ENCODE data around the gene FRRS1L. TPM values are rescaled to one million over a fixed set of nuclear protein-coding genes. Genes with fewer than 3 reads are reported as not detected.
A peak's percentile ranks its signal among the peaks of the same experiment; 100 is the strongest.

FRRS1L gene
- total RNA-seq, 4 donors from 2014 or later = 0.05 to 0.42 TPM; not detected in 2

- DNase-seq (ENCODE audit: low spot score in 2 of 2) = no peak
- H3K4me3 ChIP-seq (ENCODE audit: low read depth, poor library complexity, severe bottlenecking) = no peak overlapping the region
- 66 to 80% methylated on average over 3 of the region's 3 CpGs for WGBS, 2 donors
- intact Hi-C loops (cut with DNase I; ENCODE audit: low total_unique reads) = no loop called here
- TF ChIP-seq CTCF (IDR thresholded peaks at IDR 0.05) (no peak), POLR2A (IDR thresholded peaks at IDR 0.05) (no peak)
Measured at GRCh38 chr9:109171926-109172325, 4.9 kb upstream of the FRRS1L start.

GRCh38 chr9:109168170-109168569 lies 1.1 kb upstream of the FRRS1L start:
- no peak overlapping the region for H3K4me3 ChIP-seq (ENCODE audit: low read depth, poor library complexity, severe bottlenecking)
- intact Hi-C loops (cut with DNase I; ENCODE audit: low total_unique reads) = no loop called here
- no peak for DNase-seq (ENCODE audit: low spot score in 2 of 2)
- no peak for TF ChIP-seq CTCF (IDR thresholded peaks at IDR 0.05)
- TF ChIP-seq POLR2A (IDR thresholded peaks at IDR 0.05) = no peak

- no peak overlapping the region for H3K4me3 ChIP-seq (ENCODE audit: low read depth, poor library complexity, severe bottlenecking)
- no peak for DNase-seq (ENCODE audit: low spot score in 2 of 2)
- TF ChIP-seq CTCF (IDR thresholded peaks at IDR 0.05) (no peak), POLR2A (IDR thresholded peaks at IDR 0.05) (no peak)
- 94 to 96% methylated on average over 5 of the region's 5 CpGs for WGBS, 2 donors
- intact Hi-C loops (cut with DNase I; ENCODE audit: low total_unique reads) = no loop called here
Measured at GRCh38 chr9:109167716-109168115, 667 bp upstream of the FRRS1L start.

GRCh38 chr9:109166171-109166770 lies 778 bp downstream of the FRRS1L start:
- intact Hi-C loops (cut with DNase I; ENCODE audit: low total_unique reads) = no loop called here
- no peak for TF ChIP-seq POLR2A (IDR thresholded peaks at IDR 0.05)
- no peak for TF ChIP-seq CTCF (IDR thresholded peaks at IDR 0.05)
- no peak overlapping the region for H3K4me3 ChIP-seq (ENCODE audit: low read depth, poor library complexity, severe bottlenecking)
- WGBS, 2 donors = 80 to 83% methylated on average over 16 of the region's 16 CpGs
- peak in 1 of 2 donors; percentile 56 for DNase-seq (ENCODE audit: low spot score in 2 of 2)

- intact Hi-C loops (cut with DNase I; ENCODE audit: low total_unique reads) = no loop called here
- 82 to 90% methylated on average over 5 of the region's 5 CpGs for WGBS, 2 donors
- peak in 1 of 2 donors; percentile 17 for DNase-seq (ENCODE audit: low spot score in 2 of 2)
- TF ChIP-seq POLR2A (IDR thresholded peaks at IDR 0.05) (no peak), CTCF (IDR thresholded peaks at IDR 0.05) (no peak)
- no peak overlapping the region for H3K4me3 ChIP-seq (ENCODE audit: low read depth, poor library complexity, severe bottlenecking)
Measured at GRCh38 chr9:109164042-109164441, 3.0 kb downstream of the FRRS1L start.

GRCh38 chr9:109163194-109163593 lies 3.9 kb downstream of the FRRS1L start:
- WGBS, 2 donors = 96 to 97% methylated on average over 1 of the region's 1 CpG
- intact Hi-C loops (cut with DNase I; ENCODE audit: low total_unique reads) = no loop called here

More at GRCh38 chr9:109163194-109163593, 3.9 kb downstream of the FRRS1L start:
- no peak for DNase-seq (ENCODE audit: low spot score in 2 of 2)
- TF ChIP-seq CTCF (IDR thresholded peaks at IDR 0.05) (no peak), POLR2A (IDR thresholded peaks at IDR 0.05) (no peak)
- no peak overlapping the region for H3K4me3 ChIP-seq (ENCODE audit: low read depth, poor library complexity, severe bottlenecking)

Measured in lower leg skin (tissue), 4 donors.